HepG2 (cell line): ENCODE data around the gene MAN1A1. TPM values are rescaled to one million over a fixed set of nuclear protein-coding genes. Genes with fewer than 3 reads are reported as not detected.
A peak's percentile ranks its signal among the peaks of the same experiment; 100 is the strongest.

Experiments
- ATF7-NPFF ChIP-seq: sonication (generic); formaldehyde crosslinking; IDR thresholded peaks from 2 replicates; pipeline ENCODE4 v1.8.1; 2023; ENCODE audit warnings: mild to moderate bottlenecking, low read depth, missing genetic modification reagents, moderate library complexity
- FOSL2 ChIP-seq: sonication (generic); formaldehyde crosslinking; IDR thresholded peaks from 2 replicates; pipeline ENCODE4 v1.4.0; 2020; ENCODE audit warnings: missing genetic modification reagents
- HCFC1 ChIP-seq: fragments of 150-350 bp; IDR thresholded peaks from 2 replicates; pipeline ENCODE4 v1.6.1; 2014; ENCODE audit warnings: low read depth, low read length
- HNF4A ChIP-seq: sonication (generic); formaldehyde crosslinking; IDR thresholded peaks from 2 replicates; pipeline ENCODE4 v1.4.0; 2020; ENCODE audit warnings: missing genetic modification reagents
- KAT8 ChIP-seq: IDR thresholded peaks from 2 replicates; pipeline ENCODE4 v1.6.1; 2016; ENCODE audit warnings: missing genetic modification reagents, missing compliant biosample characterization
- KMT2B ChIP-seq: IDR thresholded peaks from 2 replicates; pipeline ENCODE4 v1.6.1; 2016; ENCODE audit warnings: missing genetic modification reagents, missing compliant biosample characterization
- PHB2 ChIP-seq: fragments of 450-650 bp; IDR thresholded peaks from 2 replicates; pipeline ENCODE4 v1.6.1; 2018; ENCODE audit not compliant: partially characterized antibody
- PPARG ChIP-seq: conservative IDR thresholded peaks from 2 replicates; pipeline ENCODE4 v1.6.1; 2016; ENCODE audit warnings: missing biosample characterization, missing genetic modification reagents
- RXRA ChIP-seq: sonication (generic); formaldehyde crosslinking; IDR thresholded peaks from 2 replicates; pipeline ENCODE4 v1.5.1; 2020; ENCODE audit warnings: missing genetic modification reagents
- SRSF9 ChIP-seq: fragments of 200-400 bp; formaldehyde crosslinking; IDR thresholded peaks from 2 replicates; pipeline ENCODE4 v1.6.1; 2018; ENCODE audit warnings: borderline replicate concordance, mild to moderate bottlenecking, low read depth, low read length; ENCODE audit not compliant: insufficient read depth, poor library complexity, severe bottlenecking
- TGIF2 ChIP-seq: IDR thresholded peaks from 2 replicates; pipeline ENCODE4 v1.6.1; 2016; ENCODE audit warnings: control low read depth, missing compliant biosample characterization
- ZC3H13 ChIP-seq: sonication (generic); formaldehyde crosslinking; IDR thresholded peaks from 2 replicates; pipeline ENCODE4 v1.8.1; 2023; ENCODE audit warnings: mild to moderate bottlenecking, missing genetic modification reagents, moderate library complexity
- ZFP62 ChIP-seq: sonication (generic); formaldehyde crosslinking; IDR thresholded peaks from 2 replicates; pipeline ENCODE4 v1.4.0; 2020; ENCODE audit warnings: missing genetic modification reagents
- ZNF230 ChIP-seq: sonication (generic); formaldehyde crosslinking; IDR thresholded peaks from 2 replicates; pipeline ENCODE4 v1.4.0; 2020; ENCODE audit warnings: mild to moderate bottlenecking, missing genetic modification reagents
- ZNF543 ChIP-seq: sonication (generic); formaldehyde crosslinking; IDR thresholded peaks from 2 replicates; pipeline ENCODE4 v1.4.0; 2020; ENCODE audit warnings: mild to moderate bottlenecking, missing genetic modification reagents
- ZSCAN25 ChIP-seq: sonication (generic); formaldehyde crosslinking; IDR thresholded peaks from 2 replicates; pipeline ENCODE4 v1.8.0; 2022; ENCODE audit warnings: mild to moderate bottlenecking, missing genetic modification reagents
- polyA plus RNA-seq, 8 experiments: library from polyadenylated mRNA; depleted of rRNA in 3 of 8; stranded (reverse) in 7 of 8; unstranded in 1 of 8; fragments of >200 nt; fragmentation: Illumina TruSeq in 4 of 8; extraction: Trizol in 4 of 8; gene quantifications; 2 replicates each; pipeline versions ENCODE4 v1.2.1 to v1.2.3, GENCODE V29; 2011 to 2016; ENCODE audit warnings: low read depth in 4 of 8, missing spikeins in 1 of 8, mixed read lengths in 1 of 8; ENCODE audit not compliant: insufficient read depth in 1 of 8
- total RNA-seq, 5 experiments: library from RNA; depleted of rRNA; stranded (reverse); fragments of >200 nt; fragmentation: Illumina TruSeq; extraction: Trizol; gene quantifications; 2 replicates each; pipeline ENCODE4 v1.2.3, GENCODE V29; 2016; ENCODE audit warnings: low read depth in 1 of 5
- TF ChIP-seq, protein P1 (sequence below): sonication (generic); formaldehyde crosslinking; conservative IDR thresholded peaks from 2 replicates; pipeline ENCODE4 v1.4.0; 2020; ENCODE audit warnings: missing genetic modification reagents
- TF ChIP-seq, protein P2 (sequence below): sonication (generic); formaldehyde crosslinking; IDR thresholded peaks from 2 replicates; pipeline ENCODE4 v1.4.0; 2020; ENCODE audit warnings: missing genetic modification reagents, low read depth, mild to moderate bottlenecking, borderline replicate concordance
- TF ChIP-seq, protein P3 (sequence below): IDR thresholded peaks from 2 replicates; pipeline ENCODE4 v1.6.1; 2016; ENCODE audit warnings: low read depth, borderline replicate concordance
- TF ChIP-seq, protein P4 (sequence below): sonication (generic); formaldehyde crosslinking; IDR thresholded peaks from 2 replicates; pipeline ENCODE4 v1.5.0; 2020; ENCODE audit warnings: missing genetic modification reagents, mild to moderate bottlenecking, borderline replicate concordance
- TF ChIP-seq, protein P5 (sequence below): IDR thresholded peaks from 2 replicates; pipeline ENCODE4 v1.4.0; 2020; ENCODE audit warnings: mild to moderate bottlenecking, missing genetic modification reagents

MAN1A1 gene
- total and polyA plus RNA-seq, 2 of the 13 experiments (the other 11 are each of a cell fraction or from before 2014, with no cell fraction given) = 156 to 236 TPM

DNA sequence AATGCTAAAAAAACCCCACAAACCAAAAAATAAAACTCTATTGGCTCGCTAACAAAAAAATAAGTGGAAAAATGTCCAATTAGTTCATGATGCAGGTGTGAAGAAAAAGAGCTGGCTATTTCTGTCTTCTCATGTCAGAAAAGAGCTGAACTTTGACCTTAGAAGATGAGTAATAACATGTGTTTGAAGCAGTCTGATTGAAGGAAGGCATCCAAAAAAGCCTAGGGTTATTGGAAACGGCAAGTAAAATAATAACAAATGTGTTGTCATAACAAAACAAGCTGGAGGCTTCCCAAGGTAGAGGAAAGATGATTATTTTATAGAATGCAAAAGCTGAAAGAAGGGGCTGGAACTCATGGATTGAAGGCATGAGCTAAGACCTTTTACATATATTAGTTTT lies 176.7 kb downstream of the MAN1A1 start (continued):
- TF ChIP-seq PHB2 (no peak), TGIF2 (CRISPR knock-in tag) (0 out of 2 replicates have a peak, but pooled peaks have one; percentile 32), SRSF9 (no peak), ZNF543 (no peak), ZC3H13 (CRISPR knock-in tag) (no peak), HNF4A (peak; percentile 50; the same call in 1 of the 2 replicates), ZNF230 (CRISPR knock-in tag) (no peak), KMT2B (no peak), ZSCAN25 (CRISPR knock-in tag) (0 out of 2 replicates have a peak, but pooled peaks have one; percentile 27), RXRA (CRISPR knock-in tag) (no peak), PPARG (CRISPR knock-in tag) (peak; percentile 54; the same call in 1 of the 2 replicates), KAT8 (CRISPR knock-in tag) (no peak), ZFP62 (CRISPR knock-in tag) (no peak), ATF7-NPFF (CRISPR knock-in tag) (no peak), FOSL2 (peak; percentile 56; the same call in 1 of the 2 replicates), HCFC1 (no peak)
- TF ChIP-seq, protein P1, sequence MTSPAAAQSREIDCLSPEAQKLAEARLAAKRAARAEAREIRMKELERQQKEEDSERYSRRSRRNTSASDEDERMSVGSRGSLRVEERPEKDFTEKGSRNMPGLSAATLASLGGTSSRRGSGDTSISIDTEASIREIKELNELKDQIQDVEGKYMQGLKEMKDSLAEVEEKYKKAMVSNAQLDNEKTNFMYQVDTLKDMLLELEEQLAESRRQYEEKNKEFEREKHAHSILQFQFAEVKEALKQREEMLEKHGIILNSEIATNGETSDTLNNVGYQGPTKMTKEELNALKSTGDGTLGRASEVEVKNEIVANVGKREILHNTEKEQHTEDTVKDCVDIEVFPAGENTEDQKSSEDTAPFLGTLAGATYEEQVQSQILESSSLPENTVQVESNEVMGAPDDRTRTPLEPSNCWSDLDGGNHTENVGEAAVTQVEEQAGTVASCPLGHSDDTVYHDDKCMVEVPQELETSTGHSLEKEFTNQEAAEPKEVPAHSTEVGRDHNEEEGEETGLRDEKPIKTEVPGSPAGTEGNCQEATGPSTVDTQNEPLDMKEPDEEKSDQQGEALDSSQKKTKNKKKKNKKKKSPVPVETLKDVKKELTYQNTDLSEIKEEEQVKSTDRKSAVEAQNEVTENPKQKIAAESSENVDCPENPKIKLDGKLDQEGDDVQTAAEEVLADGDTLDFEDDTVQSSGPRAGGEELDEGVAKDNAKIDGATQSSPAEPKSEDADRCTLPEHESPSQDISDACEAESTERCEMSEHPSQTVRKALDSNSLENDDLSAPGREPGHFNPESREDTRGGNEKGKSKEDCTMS (CRISPR knock-in tag) = no peak
- TF ChIP-seq, protein P2, sequence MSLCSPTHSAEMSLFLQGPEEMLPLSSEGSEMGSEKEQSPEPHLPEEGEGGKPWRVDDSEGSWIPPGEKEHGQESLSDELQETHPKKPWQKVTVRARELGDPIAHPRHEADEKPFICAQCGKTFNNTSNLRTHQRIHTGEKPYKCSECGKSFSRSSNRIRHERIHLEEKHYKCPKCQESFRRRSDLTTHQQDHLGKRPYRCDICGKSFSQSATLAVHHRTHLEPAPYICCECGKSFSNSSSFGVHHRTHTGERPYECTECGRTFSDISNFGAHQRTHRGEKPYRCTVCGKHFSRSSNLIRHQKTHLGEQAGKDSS (CRISPR knock-in tag) = no peak
- TF ChIP-seq, protein P3, sequence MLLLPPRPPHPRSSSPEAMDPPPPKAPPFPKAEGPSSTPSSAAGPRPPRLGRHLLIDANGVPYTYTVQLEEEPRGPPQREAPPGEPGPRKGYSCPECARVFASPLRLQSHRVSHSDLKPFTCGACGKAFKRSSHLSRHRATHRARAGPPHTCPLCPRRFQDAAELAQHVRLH = no peak
- TF ChIP-seq, protein P4, sequence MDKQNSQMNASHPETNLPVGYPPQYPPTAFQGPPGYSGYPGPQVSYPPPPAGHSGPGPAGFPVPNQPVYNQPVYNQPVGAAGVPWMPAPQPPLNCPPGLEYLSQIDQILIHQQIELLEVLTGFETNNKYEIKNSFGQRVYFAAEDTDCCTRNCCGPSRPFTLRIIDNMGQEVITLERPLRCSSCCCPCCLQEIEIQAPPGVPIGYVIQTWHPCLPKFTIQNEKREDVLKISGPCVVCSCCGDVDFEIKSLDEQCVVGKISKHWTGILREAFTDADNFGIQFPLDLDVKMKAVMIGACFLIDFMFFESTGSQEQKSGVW = no peak
- TF ChIP-seq, protein P5, sequence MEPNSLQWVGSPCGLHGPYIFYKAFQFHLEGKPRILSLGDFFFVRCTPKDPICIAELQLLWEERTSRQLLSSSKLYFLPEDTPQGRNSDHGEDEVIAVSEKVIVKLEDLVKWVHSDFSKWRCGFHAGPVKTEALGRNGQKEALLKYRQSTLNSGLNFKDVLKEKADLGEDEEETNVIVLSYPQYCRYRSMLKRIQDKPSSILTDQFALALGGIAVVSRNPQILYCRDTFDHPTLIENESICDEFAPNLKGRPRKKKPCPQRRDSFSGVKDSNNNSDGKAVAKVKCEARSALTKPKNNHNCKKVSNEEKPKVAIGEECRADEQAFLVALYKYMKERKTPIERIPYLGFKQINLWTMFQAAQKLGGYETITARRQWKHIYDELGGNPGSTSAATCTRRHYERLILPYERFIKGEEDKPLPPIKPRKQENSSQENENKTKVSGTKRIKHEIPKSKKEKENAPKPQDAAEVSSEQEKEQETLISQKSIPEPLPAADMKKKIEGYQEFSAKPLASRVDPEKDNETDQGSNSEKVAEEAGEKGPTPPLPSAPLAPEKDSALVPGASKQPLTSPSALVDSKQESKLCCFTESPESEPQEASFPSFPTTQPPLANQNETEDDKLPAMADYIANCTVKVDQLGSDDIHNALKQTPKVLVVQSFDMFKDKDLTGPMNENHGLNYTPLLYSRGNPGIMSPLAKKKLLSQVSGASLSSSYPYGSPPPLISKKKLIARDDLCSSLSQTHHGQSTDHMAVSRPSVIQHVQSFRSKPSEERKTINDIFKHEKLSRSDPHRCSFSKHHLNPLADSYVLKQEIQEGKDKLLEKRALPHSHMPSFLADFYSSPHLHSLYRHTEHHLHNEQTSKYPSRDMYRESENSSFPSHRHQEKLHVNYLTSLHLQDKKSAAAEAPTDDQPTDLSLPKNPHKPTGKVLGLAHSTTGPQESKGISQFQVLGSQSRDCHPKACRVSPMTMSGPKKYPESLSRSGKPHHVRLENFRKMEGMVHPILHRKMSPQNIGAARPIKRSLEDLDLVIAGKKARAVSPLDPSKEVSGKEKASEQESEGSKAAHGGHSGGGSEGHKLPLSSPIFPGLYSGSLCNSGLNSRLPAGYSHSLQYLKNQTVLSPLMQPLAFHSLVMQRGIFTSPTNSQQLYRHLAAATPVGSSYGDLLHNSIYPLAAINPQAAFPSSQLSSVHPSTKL (CRISPR knock-in tag) = peak; percentile 37
